ENCODE measurements around the gene DCXR. TPM values are rescaled to one million over a fixed set of nuclear protein-coding genes. Genes with fewer than 3 reads are reported as not detected.

The DCXR gene
- total and polyA plus RNA-seq, 2 of the 13 experiments (the other 11 are each of a cell fraction or from before 2014, with no cell fraction given), result 287 to 311 TPM

DNA sequence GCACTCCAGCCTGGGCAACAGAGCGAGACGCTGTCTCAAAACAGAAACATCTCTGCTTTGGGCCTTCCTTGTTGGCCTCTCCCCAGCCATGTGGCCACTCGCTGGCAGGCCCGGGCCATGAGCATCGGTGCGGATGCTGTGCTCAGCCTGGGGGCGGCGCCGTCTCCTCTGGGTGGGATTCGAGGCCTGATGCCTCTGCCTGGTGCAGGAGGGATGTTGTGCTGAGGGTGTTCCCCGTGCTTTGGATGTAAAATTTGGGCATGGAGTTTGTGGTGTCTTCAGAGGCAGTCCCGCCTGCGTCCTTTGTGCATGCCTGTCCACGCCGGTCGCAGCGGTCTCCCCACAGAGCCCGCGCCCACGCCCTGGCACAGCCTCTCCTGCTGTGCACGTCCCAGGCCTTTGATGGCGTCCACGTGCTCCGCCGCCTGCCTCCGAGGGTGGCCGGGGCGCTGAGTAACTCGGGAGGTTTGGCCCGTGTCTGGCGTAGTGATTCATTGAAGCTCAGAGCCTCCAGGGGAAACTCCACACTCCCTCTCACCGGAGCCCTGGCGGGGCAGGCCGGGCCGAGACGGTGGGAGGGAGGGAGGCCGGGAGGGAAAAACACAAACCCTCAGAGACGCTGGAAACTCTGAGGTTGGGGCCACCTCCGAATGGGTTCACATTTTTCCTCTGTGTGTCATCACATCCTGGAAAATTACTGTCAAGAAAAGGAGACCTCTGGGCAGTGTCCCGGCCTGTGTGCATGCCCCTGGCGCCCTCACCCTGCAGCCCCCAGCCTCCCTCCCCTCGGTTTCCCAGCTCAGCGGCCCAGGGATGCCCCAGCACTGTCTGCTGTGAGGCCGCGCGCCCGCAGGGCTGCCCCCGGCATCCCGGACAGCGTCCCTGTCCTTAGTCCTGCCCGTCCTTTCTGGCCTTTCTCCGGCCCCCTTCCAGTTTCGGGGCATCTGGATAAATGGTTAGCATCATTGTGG, 33.8 kb downstream of the DCXR start (continued):
- TF ChIP-seq KAT8 (CRISPR knock-in tag; IDR thresholded peaks at IDR 0.05), result peak; percentile 79
- TF ChIP-seq SKI (IDR thresholded peaks at IDR 0.05; ENCODE audit: partially characterized antibody), result peak; percentile 62
- TF ChIP-seq ZNF253 (CRISPR knock-in tag; IDR thresholded peaks at IDR 0.05; ENCODE audit: borderline replicate concordance), result 0 out of 2 replicates have a peak, but pooled peaks have one; percentile 66
- TF ChIP-seq ZNF850 (CRISPR knock-in tag; conservative IDR thresholded peaks at IDR 0.05), result no peak
- TF ChIP-seq HDAC6 (IDR thresholded peaks at IDR 0.05; ENCODE audit: low read depth, low read length), result no peak
- TF ChIP-seq HBP1 (CRISPR knock-in tag; IDR thresholded peaks at IDR 0.05; ENCODE audit: low read depth), result peak; percentile 70; the same call in 1 of the 2 replicates
- TF ChIP-seq ZNF616 (CRISPR knock-in tag; IDR thresholded peaks at IDR 0.05; ENCODE audit: low read depth), result 0 out of 2 replicates have a peak, but pooled peaks have one; percentile 29
- peak; percentile 89 for TF ChIP-seq ZSCAN25 (CRISPR knock-in tag; IDR thresholded peaks at IDR 0.05)
- peak; percentile 49; the same call in 1 of the 2 replicates for TF ChIP-seq SIX1 (CRISPR knock-in tag; IDR thresholded peaks at IDR 0.05; ENCODE audit: borderline replicate concordance)
- TF ChIP-seq TBX2 (CRISPR knock-in tag; IDR thresholded peaks at IDR 0.05; ENCODE audit: borderline replicate concordance), result peak; percentile 89
- TF ChIP-seq ZNF609 (CRISPR knock-in tag; IDR thresholded peaks at IDR 0.05; ENCODE audit: borderline replicate concordance), result peak; percentile 54; the same call in 1 of the 2 replicates
- TF ChIP-seq ZNF761 (CRISPR knock-in tag; conservative IDR thresholded peaks at IDR 0.05), result peak; percentile 49; the same call in 1 of the 2 replicates
- TF ChIP-seq, protein P1, sequence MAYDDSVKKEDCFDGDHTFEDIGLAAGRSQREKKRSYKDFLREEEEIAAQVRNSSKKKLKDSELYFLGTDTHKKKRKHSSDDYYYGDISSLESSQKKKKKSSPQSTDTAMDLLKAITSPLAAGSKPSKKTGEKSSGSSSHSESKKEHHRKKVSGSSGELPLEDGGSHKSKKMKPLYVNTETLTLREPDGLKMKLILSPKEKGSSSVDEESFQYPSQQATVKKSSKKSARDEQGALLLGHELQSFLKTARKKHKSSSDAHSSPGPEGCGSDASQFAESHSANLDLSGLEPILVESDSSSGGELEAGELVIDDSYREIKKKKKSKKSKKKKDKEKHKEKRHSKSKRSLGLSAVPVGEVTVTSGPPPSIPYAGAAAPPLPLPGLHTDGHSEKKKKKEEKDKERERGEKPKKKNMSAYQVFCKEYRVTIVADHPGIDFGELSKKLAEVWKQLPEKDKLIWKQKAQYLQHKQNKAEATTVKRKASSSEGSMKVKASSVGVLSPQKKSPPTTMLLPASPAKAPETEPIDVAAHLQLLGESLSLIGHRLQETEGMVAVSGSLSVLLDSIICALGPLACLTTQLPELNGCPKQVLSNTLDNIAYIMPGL (CRISPR knock-in tag; IDR thresholded peaks at IDR 0.05; ENCODE audit: borderline replicate concordance in 1 of 2, low read depth in 1 of 2), result peak; percentile 32 to 59; a peak in 3 of 4 replicates
- peak; percentile 72 for TF ChIP-seq NRL (CRISPR knock-in tag; IDR thresholded peaks at IDR 0.05; ENCODE audit: borderline replicate concordance)
- TF ChIP-seq SPEN (CRISPR knock-in tag; IDR thresholded peaks at IDR 0.05; ENCODE audit: low read depth), result peak; percentile 65; the same call in 1 of the 2 replicates
- TF ChIP-seq ZNF713 (CRISPR knock-in tag; IDR thresholded peaks at IDR 0.05), result peak; percentile 81; the same call in 1 of the 2 replicates
- TF ChIP-seq SALL1 (CRISPR knock-in tag; IDR thresholded peaks at IDR 0.05), result peak; percentile 74
- TF ChIP-seq ZNF382 (CRISPR knock-in tag; IDR thresholded peaks at IDR 0.05; ENCODE audit: borderline replicate concordance), result no peak
- no peak for TF ChIP-seq MTF2 (CRISPR knock-in tag; IDR thresholded peaks at IDR 0.05; ENCODE audit: borderline replicate concordance)
- peak; percentile 63; the same call in 1 of the 2 replicates for TF ChIP-seq YEATS4 (CRISPR knock-in tag; IDR thresholded peaks at IDR 0.05; ENCODE audit: borderline replicate concordance)
